Activated T-cell treated with anti-CD3 and anti-CD28 coated beads for 24 hours (primary cell): ENCODE data around the gene KRTAP11-1.

Experiments used
- DNase-seq: peaks from one replicate; pipeline ENCODE4 v3.0.0-alpha.2; 2020; ENCODE audit warnings: low read depth

Gene KRTAP11-1, protein sequence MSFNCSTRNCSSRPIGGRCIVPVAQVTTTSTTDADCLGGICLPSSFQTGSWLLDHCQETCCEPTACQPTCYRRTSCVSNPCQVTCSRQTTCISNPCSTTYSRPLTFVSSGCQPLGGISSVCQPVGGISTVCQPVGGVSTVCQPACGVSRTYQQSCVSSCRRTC

DNA sequence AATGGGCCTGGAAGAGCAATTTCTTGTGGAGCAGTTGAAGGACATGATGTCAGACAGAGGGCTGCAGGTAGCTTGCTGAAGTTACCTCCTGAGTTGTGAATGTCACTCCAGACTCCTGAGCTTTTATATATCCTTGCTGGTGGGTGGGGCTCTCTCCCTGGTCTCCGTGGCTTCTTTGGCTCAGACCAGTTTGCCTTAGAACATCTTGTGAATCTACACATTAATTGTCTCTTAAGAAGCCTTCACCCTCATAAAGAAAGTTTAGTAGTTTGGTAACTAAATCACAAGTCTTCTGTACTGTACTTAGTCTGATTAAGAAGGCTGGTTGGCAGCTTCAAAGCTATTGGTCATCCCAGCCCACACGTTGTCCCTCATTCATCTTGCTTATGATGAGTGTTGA lies at the start of gene KRTAP11-1:
TSS of gene KRTAP11-1 (minus strand) at position 101 of the 400 bp plus-strand sequence. CDS start at position 45, 56 bp downstream.
- DNase-seq: no peak

DNA sequence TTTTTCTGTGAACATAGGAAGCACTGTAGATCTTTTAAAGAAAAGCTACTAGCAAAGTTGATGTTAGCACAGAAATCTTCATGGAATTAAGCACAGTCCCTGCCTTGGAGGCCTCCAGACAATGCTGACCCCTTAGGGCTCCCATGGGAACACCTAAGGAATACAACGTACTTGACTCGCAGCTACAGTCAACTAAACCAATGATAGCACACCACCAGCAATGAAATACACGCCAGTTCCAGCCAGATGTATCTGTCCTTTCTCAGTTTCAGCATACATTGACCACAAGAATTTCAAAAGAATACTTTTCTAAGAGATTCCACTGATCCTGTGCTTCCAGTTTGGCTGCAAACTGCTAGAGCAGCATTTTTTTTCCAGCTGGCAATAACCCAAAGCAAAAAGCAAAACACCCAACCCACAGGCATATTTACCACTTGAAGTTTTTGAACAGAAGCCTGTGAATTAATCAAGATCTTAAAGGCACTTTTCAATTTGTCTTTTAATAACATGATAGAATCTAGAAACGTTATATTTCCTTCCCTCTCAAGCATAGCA lies 42.8 kb upstream of the KRTAP11-1 start:
- DNase-seq: no peak

DNA sequence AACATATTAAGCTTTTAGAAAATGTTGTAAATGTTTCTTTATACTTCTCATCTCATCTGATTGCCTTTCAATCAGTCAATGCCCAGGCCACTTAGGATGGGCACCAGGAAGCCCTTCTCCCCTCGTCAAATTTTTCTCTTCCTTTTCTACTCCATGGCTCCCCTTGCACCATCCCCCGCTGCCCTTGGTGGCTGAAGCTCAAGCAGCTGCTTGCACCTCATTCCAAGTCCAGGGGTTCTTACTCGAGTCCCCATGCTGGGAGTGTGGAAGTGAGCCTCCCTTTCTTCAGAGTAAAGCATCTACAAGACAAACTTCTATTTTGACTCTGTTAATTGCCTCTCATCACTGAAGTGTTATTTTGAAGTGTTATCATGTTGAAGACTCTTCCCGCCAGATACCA lies 39.7 kb upstream of the KRTAP11-1 start:
- no peak for DNase-seq

DNA sequence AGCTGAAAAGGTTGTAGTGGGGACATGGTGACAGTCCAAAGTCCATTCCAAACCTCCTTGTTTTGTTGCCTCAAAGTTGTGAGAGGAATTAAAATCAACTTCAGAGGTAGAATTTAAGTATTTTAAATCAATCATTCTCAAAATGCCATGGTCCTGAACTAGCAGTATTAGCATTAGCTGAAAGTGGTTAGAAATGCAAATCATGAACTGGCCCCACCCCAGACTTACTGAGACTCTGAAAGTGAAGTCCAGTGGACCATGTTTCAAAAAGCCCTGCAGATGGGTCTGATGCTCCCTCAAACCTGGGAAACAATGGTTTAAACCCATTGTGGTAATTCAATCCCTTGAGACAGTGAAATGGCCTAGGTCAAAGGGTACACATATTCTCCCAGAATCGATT lies 36.2 kb upstream of the KRTAP11-1 start:
- no peak for DNase-seq

DNA sequence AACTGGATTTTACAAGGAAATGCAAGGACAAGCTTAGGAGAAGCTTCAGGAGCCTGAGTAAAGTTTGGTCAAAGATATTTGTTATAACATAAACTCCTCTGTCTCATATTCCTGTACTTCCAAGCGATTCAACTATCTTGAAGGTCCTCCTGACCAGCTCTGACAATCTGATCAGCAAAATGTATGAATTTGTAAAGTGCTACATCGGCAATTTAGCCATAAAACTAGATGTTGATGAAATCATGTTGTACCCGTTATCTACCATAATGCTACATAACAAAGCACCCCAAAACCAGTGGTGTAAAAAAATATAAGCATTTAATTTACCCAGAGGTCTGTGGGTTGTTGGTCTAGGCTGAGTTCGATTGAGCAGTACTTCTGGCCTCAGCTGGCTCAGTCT lies 19.5 kb upstream of the KRTAP11-1 start:
- no peak for DNase-seq

DNA sequence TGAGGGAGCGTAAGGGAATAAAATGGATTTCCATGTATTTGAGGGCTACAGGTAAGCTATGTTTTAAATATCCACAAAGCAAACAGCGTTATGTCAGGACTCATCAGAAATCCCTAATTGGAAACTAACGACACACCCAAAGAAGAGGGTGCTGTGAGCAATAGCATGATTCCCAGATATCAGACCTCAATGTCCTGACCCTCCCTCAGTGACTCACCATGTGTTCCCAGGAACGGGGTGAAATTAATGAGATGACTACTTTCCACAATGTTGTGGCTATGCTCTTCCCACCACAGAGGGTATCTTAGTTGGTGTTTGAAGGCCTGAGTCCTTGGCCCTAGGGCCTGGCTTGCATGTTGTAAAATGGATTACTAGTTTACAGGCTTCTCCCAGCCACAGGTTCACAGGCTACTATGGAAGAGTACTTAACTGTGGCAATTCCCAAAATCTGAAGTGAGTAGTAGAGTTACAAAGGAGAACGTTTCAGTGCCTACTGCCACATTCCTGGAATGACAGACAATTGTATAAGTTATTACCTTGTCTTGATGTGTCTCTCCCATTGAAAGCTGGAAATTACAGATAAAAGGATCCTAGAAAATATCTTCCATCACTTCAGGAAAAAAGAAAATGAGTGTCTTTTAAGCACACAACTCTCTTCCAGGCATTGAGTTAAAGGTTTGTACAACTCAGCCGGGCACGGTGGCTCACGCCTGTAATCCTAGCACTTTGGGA lies 1.7 kb upstream of the KRTAP11-1 start:
- DNase-seq: no peak

DNA sequence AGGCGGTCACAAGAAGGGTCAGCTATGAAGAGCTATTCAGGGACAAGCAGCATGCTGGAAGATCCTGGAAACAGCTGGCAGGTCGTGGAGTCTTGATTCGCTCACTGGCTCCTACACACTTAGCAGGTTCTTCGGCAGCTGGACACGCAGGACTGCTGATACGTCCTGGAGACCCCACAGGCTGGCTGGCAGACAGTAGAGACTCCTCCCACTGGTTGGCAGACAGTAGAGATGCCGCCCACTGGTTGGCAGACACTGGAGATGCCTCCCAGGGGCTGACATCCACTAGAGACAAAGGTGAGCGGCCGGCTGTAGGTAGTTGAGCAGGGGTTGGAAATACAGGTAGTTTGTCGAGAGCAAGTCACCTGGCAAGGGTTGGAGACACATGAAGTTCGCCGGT lies 466 bp downstream of the KRTAP11-1 start:
- DNase-seq: no peak

DNA sequence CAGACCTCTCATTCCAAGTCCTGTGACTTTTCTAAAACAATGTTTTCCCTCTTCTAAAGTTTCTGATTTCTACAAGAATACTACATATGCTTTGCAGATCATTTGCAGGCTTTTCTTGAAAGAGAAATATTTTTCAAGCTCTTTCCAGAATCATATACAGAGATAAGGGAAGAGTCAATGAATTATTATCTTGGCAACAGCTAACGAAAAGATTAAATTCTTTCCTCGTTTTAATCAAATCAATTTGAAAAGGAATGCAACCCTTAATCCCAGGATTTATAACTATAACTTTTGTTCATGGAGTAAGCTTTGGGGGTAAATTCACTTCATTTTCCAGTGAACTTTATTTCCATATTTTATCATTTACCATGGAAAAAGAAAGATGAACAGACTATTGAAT lies 6.9 kb downstream of the KRTAP11-1 start:
- no peak for DNase-seq

DNA sequence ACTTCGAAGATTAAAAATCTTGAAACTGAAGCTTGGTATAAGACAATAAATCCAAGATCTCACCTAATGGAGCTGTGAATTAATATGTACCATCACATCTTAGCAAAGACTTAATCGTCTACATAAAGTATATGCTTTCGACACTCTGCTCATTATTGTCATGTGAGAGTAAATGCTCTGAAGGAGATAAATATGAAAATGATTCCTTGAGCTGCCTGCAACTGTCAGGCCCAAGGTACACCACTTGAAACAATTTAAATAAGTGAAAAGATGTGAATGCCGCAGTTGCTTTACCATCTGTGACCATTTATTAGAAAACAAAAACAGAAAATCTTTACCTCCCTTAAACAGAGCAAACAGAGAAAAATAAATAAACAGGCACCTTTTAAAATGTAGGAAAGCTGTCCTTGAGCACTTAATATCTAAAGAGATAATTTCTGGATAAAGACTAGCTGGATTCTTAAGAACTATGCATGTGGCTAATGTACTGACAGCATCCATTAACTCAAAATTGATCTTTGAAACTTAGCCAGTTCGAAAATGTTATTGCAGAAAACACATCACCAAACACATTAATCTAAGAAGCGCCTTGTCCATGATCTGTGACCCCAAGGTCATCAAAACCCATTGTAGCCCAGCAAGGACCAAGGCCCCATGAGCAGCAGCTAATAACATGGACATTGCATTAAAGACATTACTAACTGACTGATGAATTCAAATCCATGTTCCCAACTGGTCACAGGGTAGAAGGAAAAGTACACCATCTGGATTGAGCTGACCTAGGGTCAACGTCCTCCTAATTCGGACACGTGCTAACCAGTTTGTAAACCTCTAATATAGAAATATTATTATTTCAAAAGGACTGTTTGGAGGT lies 33.5 kb downstream of the KRTAP11-1 start:
- DNase-seq: no peak

DNA sequence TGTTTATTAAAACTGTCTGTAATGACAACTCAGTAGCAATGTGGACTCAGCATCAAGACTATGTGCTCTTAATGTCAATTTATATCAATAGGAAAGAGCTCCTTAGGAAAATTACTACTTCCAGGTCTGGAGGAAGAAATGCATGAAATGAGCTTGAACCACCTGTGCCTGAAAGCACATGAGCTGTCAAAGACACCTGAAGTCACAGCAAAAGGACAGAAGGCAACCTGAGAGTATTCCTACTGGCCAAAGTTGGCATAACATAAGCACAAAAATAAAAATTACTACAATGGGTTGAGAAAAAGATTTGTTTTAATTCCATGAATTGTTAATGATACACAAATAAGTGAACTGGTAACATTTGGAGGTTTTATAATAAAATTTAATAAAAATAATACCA lies 38.4 kb downstream of the KRTAP11-1 start:
- no peak for DNase-seq

DNA sequence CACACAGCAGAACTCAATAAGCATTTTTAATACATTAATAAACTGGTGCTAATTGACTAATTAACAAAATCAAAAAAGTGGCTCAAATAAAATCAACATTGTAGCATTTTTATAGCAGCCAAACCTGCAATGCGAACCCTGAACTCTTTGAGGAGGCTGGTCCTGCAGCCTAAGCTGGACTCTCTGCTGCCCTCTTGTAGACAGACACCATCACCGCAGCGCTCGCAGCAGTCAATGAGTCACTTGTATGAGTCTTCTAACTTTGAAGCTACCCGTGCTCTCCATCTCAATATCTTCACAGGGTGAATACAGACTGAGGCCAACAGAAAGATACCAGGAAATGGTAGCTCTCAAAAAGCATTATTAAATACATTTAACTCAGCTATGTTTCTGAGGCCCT lies 42.1 kb downstream of the KRTAP11-1 start:
- peak; percentile 12 for DNase-seq

DNA sequence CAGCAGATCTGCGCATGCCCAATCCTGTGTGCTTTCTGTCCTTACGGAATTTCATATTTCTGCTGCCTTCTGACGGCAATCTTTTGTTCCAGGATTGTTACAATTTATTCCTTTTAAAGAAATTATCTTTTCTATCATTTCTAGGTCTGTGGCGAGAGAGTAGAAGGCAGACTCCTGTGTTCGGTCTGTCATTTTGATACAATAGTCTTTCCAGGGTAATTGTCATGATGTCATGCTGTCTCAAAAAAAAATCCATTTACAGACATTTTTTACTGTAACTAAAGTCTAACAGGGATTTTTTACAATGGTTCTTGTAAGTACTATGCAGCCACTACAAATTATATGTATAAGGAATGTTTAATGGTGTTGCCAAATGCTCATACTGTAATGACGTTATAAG lies 42.8 kb downstream of the KRTAP11-1 start:
- no peak for DNase-seq

DNA sequence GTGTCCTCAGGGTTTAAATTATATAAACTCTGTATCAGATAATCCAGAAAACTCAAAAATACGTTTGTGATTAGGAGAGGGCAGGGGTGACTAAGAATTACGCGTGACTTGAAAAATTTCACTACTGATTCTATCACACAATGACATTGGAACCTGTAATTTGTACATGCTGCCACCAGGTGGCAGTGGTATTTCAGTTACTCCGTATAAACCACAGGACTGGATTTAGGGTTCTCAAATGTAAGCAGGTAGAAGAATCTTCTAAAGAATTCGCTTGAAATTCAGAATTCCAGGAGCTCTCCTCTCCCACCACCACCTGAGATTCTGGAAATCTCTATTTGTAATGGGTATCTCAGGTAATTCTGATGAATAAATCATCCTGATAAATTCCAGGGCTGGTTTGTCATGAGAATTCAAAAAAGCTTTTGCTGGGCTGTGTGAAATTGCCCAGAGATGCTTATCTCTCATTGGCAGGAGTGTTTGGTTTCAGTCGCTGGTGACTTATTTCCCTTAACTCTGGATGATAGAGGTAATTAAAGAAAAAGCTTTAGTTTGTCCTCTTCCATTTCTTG lies 50.1 kb downstream of the KRTAP11-1 start:
- peak; percentile 22 for DNase-seq
